RWPE2 (cell line): ENCODE results near the gene LMLN.

Experiments used
- ATAC-seq: fragments of 200-7000 bp; cut with Tn5 transposase; 3 replicates; pipeline ENCODE4 v1.9.1; 2021; ENCODE audit warnings: low read depth
- DNase-seq: peaks from one replicate; pipeline ENCODE4 v3.0.0-alpha.2; 2020; ENCODE audit warnings: low spot score
- H3K27ac ChIP-seq: fragments of 450-650 bp; 2 replicates; pipeline ENCODE4 v1.5.1; 2017; ENCODE audit warnings: mild to moderate bottlenecking; ENCODE audit not compliant: poor library complexity, severe bottlenecking
- H3K27me3 ChIP-seq: fragments of 250-450 bp; sonication (Bioruptor Pico); 2 replicates; pipeline ENCODE4 v1.5.1; 2021; ENCODE audit warnings: mild to moderate bottlenecking, moderate library complexity; ENCODE audit not compliant: insufficient read depth, poor library complexity, severe bottlenecking
- H3K36me3 ChIP-seq: fragments of 250-450 bp; sonication (Bioruptor Pico); 2 replicates; pipeline ENCODE4 v1.5.1; 2020; ENCODE audit warnings: low read depth, mild to moderate bottlenecking, moderate library complexity
- H3K4me1 ChIP-seq: fragments of 250-450 bp; sonication (Bioruptor Pico); 2 replicates; pipeline ENCODE4 v1.5.1; 2021; ENCODE audit warnings: mild to moderate bottlenecking, moderate library complexity; ENCODE audit not compliant: insufficient read depth, poor library complexity, severe bottlenecking
- H3K4me3 ChIP-seq: fragments of 250-450 bp; sonication (Bioruptor Pico); 2 replicates; pipeline ENCODE4 v1.5.1; 2021; ENCODE audit warnings: mild to moderate bottlenecking, moderate library complexity; ENCODE audit not compliant: severe bottlenecking
- H3K9me3 ChIP-seq: fragments of 250-450 bp; sonication (Bioruptor Pico); 2 replicates; pipeline ENCODE4 v1.5.1; 2021; ENCODE audit warnings: mild to moderate bottlenecking, moderate library complexity; ENCODE audit not compliant: severe bottlenecking
- TF ChIP-seq, protein P1 (sequence below): fragments of 450-650 bp; IDR thresholded peaks from one replicate; pipeline ENCODE4 v1.5.1; 2017; ENCODE audit warnings: mild to moderate bottlenecking, moderate library complexity; ENCODE audit not compliant: poor library complexity, severe bottlenecking

The LMLN gene

DNA sequence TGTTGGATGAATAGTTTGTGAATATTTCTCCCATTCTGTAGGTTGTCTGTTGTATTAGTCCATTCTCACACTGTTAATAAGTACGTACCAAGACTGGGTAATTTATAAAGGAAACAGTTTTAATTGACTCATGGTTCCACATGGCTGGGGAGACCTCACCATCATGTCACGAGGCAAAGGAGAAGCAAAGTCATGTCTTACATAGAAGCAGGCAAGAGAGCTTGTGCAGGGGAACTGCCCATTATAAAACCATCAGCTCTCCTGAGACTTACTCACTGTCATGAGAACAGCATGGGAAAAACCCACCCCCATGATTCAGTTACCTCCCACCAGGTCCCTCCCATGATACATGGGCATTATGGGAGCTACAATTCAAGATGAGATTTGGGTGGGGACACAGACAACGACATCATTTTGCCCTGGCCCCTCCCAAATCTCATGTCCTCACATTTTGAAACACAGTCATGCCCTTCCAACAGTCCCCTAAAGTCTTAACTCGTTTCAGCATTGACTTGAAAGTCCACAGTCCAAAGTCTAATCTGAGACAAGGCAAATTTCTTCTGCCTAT, 133.2 kb downstream of the LMLN start:
- DNase-seq (no peak), ATAC-seq (no peak)
- no peak overlapping the region for H3K4me3 ChIP-seq
- H3K9me3 ChIP-seq, result peaks cover 2% of the 10 kb centered on the region
- H3K27ac ChIP-seq, result no peak overlapping the region
- H3K36me3 ChIP-seq, result no peaks in the 10 kb centered on the region
- peaks cover 5% of the 10 kb centered on the region for H3K4me1 ChIP-seq
- H3K27me3 ChIP-seq, result peaks cover 84% of the 10 kb centered on the region
- TF ChIP-seq, protein P1, sequence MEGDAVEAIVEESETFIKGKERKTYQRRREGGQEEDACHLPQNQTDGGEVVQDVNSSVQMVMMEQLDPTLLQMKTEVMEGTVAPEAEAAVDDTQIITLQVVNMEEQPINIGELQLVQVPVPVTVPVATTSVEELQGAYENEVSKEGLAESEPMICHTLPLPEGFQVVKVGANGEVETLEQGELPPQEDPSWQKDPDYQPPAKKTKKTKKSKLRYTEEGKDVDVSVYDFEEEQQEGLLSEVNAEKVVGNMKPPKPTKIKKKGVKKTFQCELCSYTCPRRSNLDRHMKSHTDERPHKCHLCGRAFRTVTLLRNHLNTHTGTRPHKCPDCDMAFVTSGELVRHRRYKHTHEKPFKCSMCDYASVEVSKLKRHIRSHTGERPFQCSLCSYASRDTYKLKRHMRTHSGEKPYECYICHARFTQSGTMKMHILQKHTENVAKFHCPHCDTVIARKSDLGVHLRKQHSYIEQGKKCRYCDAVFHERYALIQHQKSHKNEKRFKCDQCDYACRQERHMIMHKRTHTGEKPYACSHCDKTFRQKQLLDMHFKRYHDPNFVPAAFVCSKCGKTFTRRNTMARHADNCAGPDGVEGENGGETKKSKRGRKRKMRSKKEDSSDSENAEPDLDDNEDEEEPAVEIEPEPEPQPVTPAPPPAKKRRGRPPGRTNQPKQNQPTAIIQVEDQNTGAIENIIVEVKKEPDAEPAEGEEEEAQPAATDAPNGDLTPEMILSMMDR, result no peak
